H1 (cell line): ENCODE measurements around the gene CACNB4. TPM values are rescaled to one million over a fixed set of nuclear protein-coding genes. Genes with fewer than 3 reads are reported as not detected.
"Not testable (repeated sequence)": the region's sequence is repeated elsewhere in the genome, so short reads cannot be mapped to it uniquely, and the experiment has no call there.

ENCODE experiments used
- CTCF ChIA-PET: fragments of 300-600 bp; sonication (Branson Sonifier 250); formaldehyde crosslinking; loops from one replicate; lab custom pipeline; 2021; ENCODE audit not compliant: partially characterized antibody; lab: Charles Lee
- POLR2A ChIA-PET: fragments of 300-600 bp; sonication (Branson Sonifier 250); formaldehyde crosslinking; loops from one replicate; lab custom pipeline; 2021; ENCODE audit warnings: inconsistent platforms; ENCODE audit not compliant: partially characterized antibody; lab: Charles Lee
- DNase-seq, 2 experiments: peaks; one replicate each; pipeline versions ENCODE4 v3.0.0 to v3.0.0-alpha.2; 2010 to 2022; ENCODE audit warnings: low spot score in 2 of 2, low read depth in 1 of 2, mixed read lengths in 1 of 2
- FAIRE-seq: peaks from 2 replicates; lab custom pipeline; 2011; peaks lifted over from hg19 to GRCh38; lab: Jason Lieb, UNC
- H2AFZ ChIP-seq: 2 replicates; pipeline ENCODE4 v1.8.1; 2012; ENCODE audit warnings: low read length, inconsistent platforms
- H2AK5ac ChIP-seq: 2 replicates; pipeline ENCODE4 v1.6.1; 2013; ENCODE audit warnings: low read depth, low read length
- H2BK120ac ChIP-seq: replicated peaks from 2 replicates; pipeline ENCODE3; 2013; ENCODE audit warnings: low read depth, low read length, inconsistent platforms
- H2BK12ac ChIP-seq: 2 replicates; pipeline ENCODE4 v1.6.1; 2013; ENCODE audit warnings: low read depth, low read length
- H2BK15ac ChIP-seq: 2 replicates; pipeline ENCODE4 v1.6.1; 2013; ENCODE audit warnings: low read length
- H2BK20ac ChIP-seq: 2 replicates; pipeline ENCODE4 v1.6.1; 2013; ENCODE audit warnings: low read length
- H2BK5ac ChIP-seq: 2 replicates; pipeline ENCODE4 v1.6.1; 2013; ENCODE audit warnings: low read depth, low read length
- H3K14ac ChIP-seq: 2 replicates; pipeline ENCODE4 v1.6.1; 2013; ENCODE audit warnings: inconsistent platforms; ENCODE audit not compliant: insufficient read length
- H3K18ac ChIP-seq: 2 replicates; pipeline ENCODE4 v1.6.1; 2013; ENCODE audit warnings: low read length; ENCODE audit errors: extremely low read depth
- H3K23ac ChIP-seq: 2 replicates; pipeline ENCODE4 v1.6.1; 2013; ENCODE audit warnings: inconsistent platforms; ENCODE audit not compliant: insufficient read length
- H3K23me2 ChIP-seq: 2 replicates; pipeline ENCODE4 v1.6.1; 2013; ENCODE audit warnings: low read depth, low read length
- H3K27ac ChIP-seq: 2 replicates; pipeline ENCODE4 v1.6.1; 2011; ENCODE audit warnings: low read depth, low read length, inconsistent platforms
- H3K27me3 ChIP-seq, 4 experiments: replicated peaks in 1 of 4; 1 replicate in 1 of 4; 2 replicates in 3 of 4; pipeline versions ENCODE4 v1.6.1 to v1.8.1; 2011 to 2013; ENCODE audit warnings: low read length in 3 of 4, mild to moderate bottlenecking in 3 of 4, inconsistent platforms in 2 of 4, mixed read lengths in 2 of 4, moderate library complexity in 1 of 4; ENCODE audit not compliant: control insufficient read depth in 3 of 4, insufficient read depth in 3 of 4; ENCODE audit errors: extremely low read depth in 1 of 4
- H3K36me3 ChIP-seq, 4 experiments: 2 replicates each; pipeline versions ENCODE4 v1.6.1 to v1.8.1; 2011 to 2013; ENCODE audit warnings: mild to moderate bottlenecking in 4 of 4, low read length in 3 of 4, moderate library complexity in 2 of 4, control low read depth in 1 of 4, inconsistent platforms in 1 of 4; ENCODE audit not compliant: insufficient read depth in 4 of 4, control insufficient read depth in 2 of 4
- H3K4ac ChIP-seq: replicated peaks from 2 replicates; pipeline ENCODE3; 2013; ENCODE audit warnings: low read length, low read depth, mixed read lengths, inconsistent platforms; ENCODE audit not compliant: insufficient read length
- H3K4me1 ChIP-seq, 4 experiments: replicated peaks in 1 of 4; 1 replicate in 1 of 4; 2 replicates in 3 of 4; pipeline versions ENCODE4 v1.6.1 to v1.8.1; 2011 to 2013; ENCODE audit warnings: low read length in 3 of 4, inconsistent platforms in 2 of 4, mixed read lengths in 1 of 4; ENCODE audit not compliant: insufficient read depth in 4 of 4, control insufficient read depth in 3 of 4
- H3K4me2 ChIP-seq, 2 experiments: 2 replicates each; pipeline versions ENCODE4 v1.6.1 to v1.8.1; 2011 to 2013; ENCODE audit warnings: low read depth in 2 of 2, low read length in 2 of 2, control low read depth in 1 of 2, inconsistent platforms in 1 of 2, mild to moderate bottlenecking in 1 of 2; ENCODE audit not compliant: insufficient read depth in 1 of 2
- H3K4me3 ChIP-seq, 4 experiments: fragments of 200-600, 300-600 bp in 1 of 4; sonication (generic), shearing (Covaris generic), sonication (Bioruptor Twin) in 1 of 4; 2 replicates each; pipeline versions ENCODE4 v1.5.1 to v1.8.1; 2011 to 2016; ENCODE audit warnings: low read length in 4 of 4, low read depth in 3 of 4, control low read depth in 2 of 4, inconsistent platforms in 2 of 4, mild to moderate bottlenecking in 2 of 4, mixed read lengths in 1 of 4, moderate library complexity in 1 of 4; ENCODE audit not compliant: insufficient read depth in 2 of 4; ENCODE audit errors: extremely low read depth in 1 of 4
- H3K56ac ChIP-seq: replicated peaks from 2 replicates; pipeline ENCODE3; 2013; ENCODE audit warnings: low read depth, mild to moderate bottlenecking, mixed read lengths, low read length, inconsistent platforms; ENCODE audit not compliant: insufficient read length
- H3K79me1 ChIP-seq: 2 replicates; pipeline ENCODE4 v1.6.1; 2013; ENCODE audit warnings: low read depth, low read length, control low read depth
- H3K79me2 ChIP-seq, 2 experiments: 2 replicates each; pipeline versions ENCODE4 v1.6.1 to v1.8.1; 2012 to 2013; ENCODE audit warnings: low read length in 2 of 2, mild to moderate bottlenecking in 2 of 2, inconsistent platforms in 1 of 2; ENCODE audit not compliant: insufficient read depth in 2 of 2, control insufficient read depth in 1 of 2
- H3K9ac ChIP-seq, 4 experiments: replicated peaks in 1 of 4; 1 replicate in 1 of 4; 2 replicates in 3 of 4; pipeline versions ENCODE4 v1.6.1 to v1.8.1; 2011 to 2013; ENCODE audit warnings: low read depth in 3 of 4, low read length in 3 of 4, control low read depth in 2 of 4, mild to moderate bottlenecking in 2 of 4, moderate library complexity in 2 of 4, inconsistent platforms in 1 of 4; ENCODE audit errors: extremely low read depth in 1 of 4
- H3K9me3 ChIP-seq, 2 experiments: 2 replicates each; pipeline versions ENCODE4 v1.6.1 to v1.8.1; 2012 to 2013; ENCODE audit warnings: mild to moderate bottlenecking in 2 of 2, moderate library complexity in 2 of 2, control low read depth in 1 of 2, inconsistent platforms in 1 of 2, low read depth in 1 of 2, low read length in 1 of 2, mixed read lengths in 1 of 2; ENCODE audit not compliant: insufficient read depth in 2 of 2
- H4K20me1 ChIP-seq, 2 experiments: replicated peaks in 1 of 2; 2 replicates each; pipeline versions ENCODE3 to v1.8.1; 2011 to 2013; ENCODE audit warnings: inconsistent platforms in 2 of 2, low read length in 2 of 2, mild to moderate bottlenecking in 1 of 2; ENCODE audit not compliant: insufficient read depth in 2 of 2, control insufficient read depth in 1 of 2
- H4K5ac ChIP-seq: 2 replicates; pipeline ENCODE4 v1.6.1; 2013; ENCODE audit warnings: low read length, low read depth, mixed read lengths, inconsistent platforms; ENCODE audit not compliant: insufficient read length
- H4K8ac ChIP-seq: 2 replicates; pipeline ENCODE4 v1.8.0; 2013; ENCODE audit warnings: mild to moderate bottlenecking, moderate library complexity, low read length, inconsistent platforms; ENCODE audit not compliant: insufficient read depth; ENCODE audit errors: extremely low read depth
- H4K91ac ChIP-seq: replicated peaks from 2 replicates; pipeline ENCODE3; 2013; ENCODE audit warnings: low read length, mixed read lengths, inconsistent platforms; ENCODE audit not compliant: insufficient read length
- WGBS, 2 experiments: shearing (Covaris generic) in 1 of 2; methylation state at CpG; one replicate each; pipeline versions ENCODE4 v1.1.6 to v1.1.7; 2013 to 2015; ENCODE audit warnings: low lambda C conversion rate in 2 of 2, mixed read lengths in 2 of 2, inconsistent platforms in 1 of 2, low coverage in 1 of 2, missing lambda C conversion rate in 1 of 2; ENCODE audit not compliant: insufficient replicate concordance in 2 of 2, insufficient coverage in 1 of 2, insufficient read length in 1 of 2; ENCODE audit errors: extremely low coverage in 1 of 2, missing lambda C conversion rate in 1 of 2; 5-methylcytosine and 5-hydroxymethylcytosine counted together
- polyA plus RNA-seq, 7 experiments: library from polyadenylated mRNA; depleted of rRNA in 3 of 7; stranded (reverse) in 5 of 7; unstranded in 2 of 7; fragments of >200 nt in 5 of 7; fragments of 200-250 nt in 2 of 7; gene quantifications; 1 replicate in 5 of 7; 2 replicates in 1 of 7; 4 replicates in 1 of 7; pipeline versions ENCODE4 v1.2.1 to v1.2.3, GENCODE V29; 2011 to 2013; ENCODE audit warnings: missing spikeins in 2 of 7, mixed read lengths in 2 of 7
- total RNA-seq: library from RNA; stranded (reverse); fragmentation: NEBNext Ultra II Directional; extraction: Animal tissue kit (Norgen Biotek cat#: 25700); gene quantifications from 2 replicates; pipeline ENCODE4 v1.2.1, GENCODE V29; 2021

The CACNB4 gene
- total and polyA plus RNA-seq, 2 of the 8 experiments (the other 6 are each of a cell fraction or from before 2014, with no cell fraction given): 2.0 to 4.0 TPM

DNA sequence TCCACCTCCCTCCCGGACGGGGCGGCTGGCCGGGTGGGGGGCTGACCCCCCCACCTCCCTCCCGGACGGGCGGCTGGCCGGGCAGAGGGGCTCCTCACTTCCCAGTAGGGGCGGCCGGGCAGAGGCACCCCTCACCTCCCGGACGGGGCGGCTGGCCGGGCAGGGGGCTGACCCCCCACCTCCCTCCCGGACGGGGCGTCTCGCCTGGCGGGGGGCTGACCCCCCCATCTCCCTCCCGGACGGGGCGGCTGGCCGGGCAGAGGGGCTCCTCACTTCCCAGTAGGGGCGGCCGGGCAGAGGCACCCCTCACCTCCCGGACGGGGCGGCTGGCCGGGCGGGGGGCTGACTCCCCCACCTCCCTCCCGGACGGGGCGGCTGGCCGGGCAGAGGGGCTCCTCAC lies 223.2 kb downstream of the CACNB4 start:
- H2BK5ac ChIP-seq, H4K5ac ChIP-seq, H3K27ac ChIP-seq, H3K9me3 ChIP-seq, H3K27me3 ChIP-seq, H2BK12ac ChIP-seq, H2AK5ac ChIP-seq, H3K36me3 ChIP-seq, CTCF ChIA-PET, H3K18ac ChIP-seq, H3K9ac ChIP-seq, H3K56ac ChIP-seq, H2AFZ ChIP-seq, H3K4me1 ChIP-seq, H3K79me2 ChIP-seq, DNase-seq, H3K79me1 ChIP-seq, H3K4me3 ChIP-seq, H4K20me1 ChIP-seq, H3K23me2 ChIP-seq, H4K91ac ChIP-seq, H2BK15ac ChIP-seq, H2BK20ac ChIP-seq, H3K14ac ChIP-seq, H3K23ac ChIP-seq, POLR2A ChIA-PET, H4K8ac ChIP-seq, H3K4ac ChIP-seq, H3K4me2 ChIP-seq, H2BK120ac ChIP-seq, FAIRE-seq: not testable (repeated sequence)
- WGBS, 2 experiments: no CpG with 5 or more reads among the region's 34 CpGs
